GM12878 (cell line): ENCODE results near the gene ABCA3. TPM values are rescaled to one million over a fixed set of nuclear protein-coding genes. Genes with fewer than 3 reads are reported as not detected.

Experiments
- BHLHE40 ChIP-seq, 2 experiments: fragments of 450-650 bp in 1 of 2; IDR thresholded peaks; 2 replicates each; pipeline ENCODE4 v1.6.1; 2011 to 2017; ENCODE audit warnings: low read depth in 2 of 2, borderline replicate concordance in 1 of 2, improper control_type of control experiment in 1 of 2, low read length in 1 of 2, mild to moderate bottlenecking in 1 of 2
- HCFC1 ChIP-seq: fragments of 150-350 bp; IDR thresholded peaks from 2 replicates; pipeline ENCODE4 v1.6.1; 2014; ENCODE audit warnings: low read length
- HDAC2 ChIP-seq: fragments of 200-600 bp; sonication (generic); IDR thresholded peaks from 2 replicates; pipeline ENCODE4 v1.6.1; 2017
- PML ChIP-seq: IDR thresholded peaks from 2 replicates; pipeline ENCODE4 v1.6.1; 2012; ENCODE audit warnings: low read length, inconsistent platforms
- SMARCA5 ChIP-seq: fragments of 450-650 bp; IDR thresholded peaks from 2 replicates; pipeline ENCODE4 v1.6.1; 2017; ENCODE audit warnings: mild to moderate bottlenecking
- SRF ChIP-seq, 2 experiments: IDR thresholded peaks; 2 replicates each; pipeline ENCODE4 v1.6.1; 2011; ENCODE audit warnings: low read depth in 2 of 2, low read length in 2 of 2, mild to moderate bottlenecking in 1 of 2, moderate library complexity in 1 of 2
- WRNIP1 ChIP-seq: IDR thresholded peaks from 2 replicates; pipeline ENCODE4 v1.6.1; 2011; ENCODE audit warnings: low read depth, low read length, improper control_type of control experiment, borderline replicate concordance
- polyA plus RNA-seq, 11 experiments: library from polyadenylated mRNA; depleted of rRNA in 4 of 11; unstranded in 6 of 11; stranded (reverse) in 5 of 11; fragments of >200 nt; fragmentation: Nextera tagmentation in 4 of 11; fragmentation: Illumina TruSeq in 1 of 11; extraction: Ambion mirVana in 4 of 11; extraction: Trizol in 1 of 11; gene quantifications; 1 replicate in 1 of 11; 2 replicates in 10 of 11; pipeline versions ENCODE4 v1.2.1 to v1.2.3, GENCODE V29; 2011 to 2016; ENCODE audit warnings: inconsistent platforms in 2 of 11, missing spikeins in 2 of 11, low read depth in 1 of 11
- total RNA-seq, 4 experiments: library from RNA; depleted of rRNA in 3 of 4; stranded (reverse); fragments of >200 nt in 3 of 4; fragmentation: Illumina TruSeq in 1 of 4; extraction: Trizol in 1 of 4; gene quantifications; 2 replicates each; pipeline versions ENCODE4 v1.2.1 to v1.2.3, GENCODE V29; 2013 to 2021
- TF ChIP-seq, protein P1 (sequence below): fragments of 450-650 bp; IDR thresholded peaks from 2 replicates; pipeline ENCODE4 v1.6.1; 2017; ENCODE audit warnings: antibody characterized with exemption, mild to moderate bottlenecking, moderate library complexity
- TF ChIP-seq, protein P2 (sequence below): IDR thresholded peaks from 2 replicates; pipeline ENCODE4 v1.6.1; 2012; ENCODE audit warnings: low read length, inconsistent platforms

ABCA3 gene
- total and polyA plus RNA-seq, 10 of the 15 experiments (the other 5 are each of a cell fraction or from before 2014, with no cell fraction given), result 0.71 to 17.6 (median 6.7) TPM

DNA sequence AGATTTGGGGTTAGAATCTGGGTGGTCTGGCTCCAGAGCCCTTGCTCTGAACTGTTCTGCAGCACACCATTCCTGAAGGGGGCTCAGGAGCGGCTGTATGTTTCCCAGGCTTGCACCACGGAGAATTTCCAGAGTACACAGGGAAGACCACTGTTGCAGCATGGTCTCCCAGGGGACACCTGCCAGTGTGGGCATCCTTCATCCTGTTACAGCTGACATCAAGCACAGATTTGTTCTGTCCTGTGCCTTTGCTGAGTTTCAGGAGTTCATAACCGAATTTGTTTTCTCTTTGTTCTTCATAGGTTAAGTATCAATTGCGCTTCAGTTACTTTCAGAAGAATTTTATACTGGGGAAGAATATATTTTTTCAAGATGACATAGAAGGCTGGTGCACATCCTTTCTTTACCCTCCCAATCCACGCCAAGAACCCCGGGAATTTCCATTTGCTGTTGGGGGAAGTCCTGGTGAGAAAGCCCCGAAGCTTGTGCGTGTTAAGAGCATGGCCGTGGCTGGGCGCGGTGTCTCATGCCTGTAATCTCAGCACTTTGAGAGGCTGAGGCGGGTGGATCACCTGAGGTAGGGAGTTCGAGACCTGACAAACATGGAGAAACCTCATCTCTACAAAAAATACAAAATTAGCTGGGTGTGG lies 26.3 kb upstream of the ABCA3 start (continued):
- TF ChIP-seq, protein P1, sequence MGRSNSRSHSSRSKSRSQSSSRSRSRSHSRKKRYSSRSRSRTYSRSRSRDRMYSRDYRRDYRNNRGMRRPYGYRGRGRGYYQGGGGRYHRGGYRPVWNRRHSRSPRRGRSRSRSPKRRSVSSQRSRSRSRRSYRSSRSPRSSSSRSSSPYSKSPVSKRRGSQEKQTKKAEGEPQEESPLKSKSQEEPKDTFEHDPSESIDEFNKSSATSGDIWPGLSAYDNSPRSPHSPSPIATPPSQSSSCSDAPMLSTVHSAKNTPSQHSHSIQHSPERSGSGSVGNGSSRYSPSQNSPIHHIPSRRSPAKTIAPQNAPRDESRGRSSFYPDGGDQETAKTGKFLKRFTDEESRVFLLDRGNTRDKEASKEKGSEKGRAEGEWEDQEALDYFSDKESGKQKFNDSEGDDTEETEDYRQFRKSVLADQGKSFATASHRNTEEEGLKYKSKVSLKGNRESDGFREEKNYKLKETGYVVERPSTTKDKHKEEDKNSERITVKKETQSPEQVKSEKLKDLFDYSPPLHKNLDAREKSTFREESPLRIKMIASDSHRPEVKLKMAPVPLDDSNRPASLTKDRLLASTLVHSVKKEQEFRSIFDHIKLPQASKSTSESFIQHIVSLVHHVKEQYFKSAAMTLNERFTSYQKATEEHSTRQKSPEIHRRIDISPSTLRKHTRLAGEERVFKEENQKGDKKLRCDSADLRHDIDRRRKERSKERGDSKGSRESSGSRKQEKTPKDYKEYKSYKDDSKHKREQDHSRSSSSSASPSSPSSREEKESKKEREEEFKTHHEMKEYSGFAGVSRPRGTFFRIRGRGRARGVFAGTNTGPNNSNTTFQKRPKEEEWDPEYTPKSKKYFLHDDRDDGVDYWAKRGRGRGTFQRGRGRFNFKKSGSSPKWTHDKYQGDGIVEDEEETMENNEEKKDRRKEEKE, result no peak
- no peak for TF ChIP-seq SRF (IDR thresholded peaks at IDR 0.05; ENCODE audit: low read depth in 2 of 2, low read length in 2 of 2)
- TF ChIP-seq HCFC1, result no peak
- TF ChIP-seq, protein P2, sequence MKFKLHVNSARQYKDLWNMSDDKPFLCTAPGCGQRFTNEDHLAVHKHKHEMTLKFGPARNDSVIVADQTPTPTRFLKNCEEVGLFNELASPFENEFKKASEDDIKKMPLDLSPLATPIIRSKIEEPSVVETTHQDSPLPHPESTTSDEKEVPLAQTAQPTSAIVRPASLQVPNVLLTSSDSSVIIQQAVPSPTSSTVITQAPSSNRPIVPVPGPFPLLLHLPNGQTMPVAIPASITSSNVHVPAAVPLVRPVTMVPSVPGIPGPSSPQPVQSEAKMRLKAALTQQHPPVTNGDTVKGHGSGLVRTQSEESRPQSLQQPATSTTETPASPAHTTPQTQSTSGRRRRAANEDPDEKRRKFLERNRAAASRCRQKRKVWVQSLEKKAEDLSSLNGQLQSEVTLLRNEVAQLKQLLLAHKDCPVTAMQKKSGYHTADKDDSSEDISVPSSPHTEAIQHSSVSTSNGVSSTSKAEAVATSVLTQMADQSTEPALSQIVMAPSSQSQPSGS, result 0 out of 2 replicates have a peak, but pooled peaks have one; percentile 26
- TF ChIP-seq BHLHE40 (IDR thresholded peaks at IDR 0.05; ENCODE audit: borderline replicate concordance in 1 of 2, low read depth in 2 of 2, low read length in 1 of 2), result peak in 1 of 2 experiments; percentile 37; a peak in 1 of 4 replicates
- peak; percentile 46; the same call in 1 of the 2 replicates for TF ChIP-seq SMARCA5
- no peak for TF ChIP-seq PML
- no peak for TF ChIP-seq WRNIP1
- TF ChIP-seq HDAC2, result no peak
